Measurements from ENCODE around the gene DDIAS.

GRCh38 chr11:82872377-82873150, 29.0 kb upstream of the DDIAS start:
- no peak for TF ChIP-seq CTCF (conservative IDR thresholded peaks at IDR 0.05 in 1 of 2, IDR thresholded peaks at IDR 0.05 in 1 of 2; ENCODE audit: low read depth in 1 of 2, low read length in 2 of 2)
- TF ChIP-seq EZH2 (IDR thresholded peaks at IDR 0.05; ENCODE audit: low read length, missing control alignments), result no peak
